ENCODE results near the gene LIPT2.
A peak's percentile ranks its signal among the peaks of the same experiment; 100 is the strongest.

LIPT2 gene

DNA sequence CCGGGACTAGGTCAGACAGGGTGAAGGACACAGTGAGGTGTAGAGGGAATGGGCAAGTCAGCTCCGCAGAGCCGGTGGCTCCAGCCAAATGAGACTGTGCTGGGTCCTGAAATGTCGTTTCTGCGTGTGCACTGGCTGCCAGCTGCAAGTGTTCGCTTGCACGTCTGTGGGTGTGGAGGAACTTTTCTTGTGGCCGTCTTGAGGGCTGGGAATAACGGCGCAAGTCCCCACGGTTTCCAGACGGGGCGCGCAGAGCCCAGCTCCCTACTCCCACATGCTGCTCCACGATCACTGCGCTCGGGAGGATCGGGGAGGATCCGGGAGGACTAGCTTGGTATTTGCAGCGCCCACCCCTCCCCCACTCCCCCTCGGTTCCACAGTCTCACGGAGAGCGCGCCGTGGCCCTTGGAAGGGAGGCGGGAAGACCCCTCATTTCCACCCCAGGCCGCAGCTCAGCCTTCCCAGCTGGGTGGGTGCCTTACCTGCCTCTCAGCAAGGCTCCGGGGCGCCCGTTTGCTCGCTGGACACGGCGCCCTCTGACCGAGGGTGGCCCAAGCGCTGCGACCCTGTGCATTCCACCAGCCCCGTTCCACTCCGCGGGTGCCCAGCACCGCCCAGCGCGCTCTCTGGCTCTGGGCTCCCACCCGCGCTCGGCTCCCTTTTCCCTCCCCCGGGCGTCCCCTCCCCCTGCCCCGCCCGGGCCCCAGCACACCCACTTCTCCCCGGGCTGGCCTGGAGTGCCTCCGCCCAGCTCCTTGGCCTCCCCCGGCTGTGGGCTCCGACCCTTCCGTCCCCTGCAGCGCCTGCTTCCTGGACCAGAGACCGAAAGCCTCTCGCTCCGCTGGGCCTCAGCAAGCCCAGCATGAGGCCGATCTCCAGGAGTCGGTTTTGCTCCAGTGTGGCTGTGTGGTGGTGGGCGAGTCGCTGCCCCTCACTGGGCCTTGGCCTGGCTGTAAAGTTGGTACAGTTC is 26.3 kb downstream of the LIPT2 start, which contains the start of gene KCNE3:
KCNE3 (minus strand) TSS at position 634 of the 970 bp plus-strand sequence. CDS start 9,986 bp downstream, outside the sequence.
- no peak for DNase-seq (ENCODE audit: low read depth in 2 of 2)

DNA sequence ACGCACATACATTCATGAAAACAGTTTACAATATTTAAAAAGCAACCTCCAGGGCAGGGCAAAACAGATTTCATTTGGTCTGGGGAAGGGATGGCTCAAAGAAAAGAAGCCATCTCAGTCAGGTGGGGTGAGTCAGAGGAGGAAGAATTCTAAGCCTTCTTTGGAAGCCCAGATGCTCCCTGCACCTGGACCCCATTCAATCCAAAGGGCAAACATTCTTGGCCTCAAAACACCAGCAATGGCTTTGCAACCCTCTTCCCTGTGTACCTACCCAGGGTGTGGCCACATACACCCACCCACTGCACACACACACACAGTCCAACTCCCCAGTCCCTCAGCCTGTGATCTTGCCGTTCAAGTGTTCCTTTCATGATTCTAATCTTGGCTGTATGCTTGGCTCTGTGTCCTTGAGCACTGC is 28.2 kb downstream of the LIPT2 start:
- no peak for DNase-seq (ENCODE audit: low read depth in 2 of 2)

DNA sequence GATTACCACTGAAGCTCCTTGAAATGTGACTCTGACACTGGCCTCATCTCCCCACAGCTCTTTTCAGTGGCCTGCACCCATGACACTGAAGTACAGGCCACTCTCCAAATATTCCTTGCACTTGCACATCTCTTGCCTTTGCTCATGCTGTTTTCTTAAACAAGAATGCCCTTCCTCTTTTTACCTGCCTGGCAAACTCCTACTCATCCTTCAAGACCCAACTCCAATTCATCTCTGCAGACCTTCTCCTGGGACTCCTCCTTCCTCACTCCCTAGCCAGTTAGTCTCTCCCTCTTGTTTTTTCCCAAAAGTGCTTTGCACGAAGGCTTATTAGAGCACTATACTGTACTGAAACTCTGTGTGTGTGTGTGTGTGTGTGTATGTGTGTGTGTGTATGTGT is 28.8 kb downstream of the LIPT2 start:
- DNase-seq (ENCODE audit: low read depth in 2 of 2) = no peak

DNA sequence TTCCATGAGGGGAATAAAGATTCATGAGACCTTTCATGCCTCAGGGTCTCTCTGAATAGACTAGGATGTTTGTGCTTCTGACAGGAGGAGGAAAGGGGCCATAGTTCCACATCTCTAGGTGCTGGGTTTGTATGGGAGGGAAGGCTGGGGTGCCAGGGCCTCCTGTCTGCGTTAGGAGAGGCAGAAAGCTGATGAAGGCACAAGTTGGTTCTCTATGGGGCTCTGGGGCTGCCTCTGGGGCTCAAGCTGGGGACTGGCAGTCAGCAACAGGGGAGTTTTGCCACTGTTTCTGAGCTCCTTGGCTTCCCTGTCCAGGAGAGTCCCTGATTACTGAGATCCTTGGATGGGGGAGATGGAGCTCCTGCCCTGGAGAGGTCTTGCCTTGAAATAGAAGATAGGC is 30.3 kb downstream of the LIPT2 start:
- no peak for DNase-seq (ENCODE audit: low read depth in 2 of 2)

DNA sequence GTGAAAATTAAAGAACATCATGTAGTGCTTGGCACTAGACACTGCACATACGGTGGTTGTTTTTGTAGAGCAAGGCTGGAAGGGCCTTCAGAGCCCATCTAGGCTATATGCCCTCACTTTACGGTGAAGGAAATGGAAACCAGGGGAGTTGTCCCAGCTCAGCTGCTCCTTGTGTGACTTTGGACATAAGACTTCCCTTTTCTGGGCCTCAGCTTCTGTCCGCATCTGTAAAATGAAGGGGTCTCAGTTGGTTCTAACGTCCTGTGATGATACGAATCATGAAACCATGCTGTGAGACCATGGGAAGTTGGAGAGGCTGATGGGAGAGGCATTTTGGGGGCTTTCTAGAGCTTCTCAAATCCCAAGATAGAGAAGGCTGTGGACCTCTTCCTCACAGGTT is 30.9 kb downstream of the LIPT2 start:
- DNase-seq (ENCODE audit: low read depth in 2 of 2) = no peak

DNA sequence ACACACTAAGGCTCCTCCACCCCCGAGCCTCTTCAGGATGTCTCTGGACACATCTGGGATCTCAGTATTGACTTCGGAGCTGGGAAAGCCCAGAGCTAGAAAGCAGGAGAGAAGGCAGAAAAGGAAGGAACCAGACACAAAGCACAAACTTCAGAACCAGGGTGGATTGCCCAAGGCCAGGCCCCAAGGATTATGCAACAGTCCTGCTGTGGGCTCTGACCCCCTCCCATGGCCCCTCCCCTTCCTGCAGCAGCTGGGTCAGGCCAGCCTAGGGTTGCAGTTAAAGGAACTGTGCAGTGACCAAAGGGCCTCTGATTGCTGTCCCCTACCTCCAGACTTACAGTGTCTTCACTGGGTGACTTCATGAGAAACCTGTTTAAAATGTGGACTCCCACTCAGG is 31.5 kb downstream of the LIPT2 start:
- DNase-seq (ENCODE audit: low read depth in 2 of 2) = no peak

DNA sequence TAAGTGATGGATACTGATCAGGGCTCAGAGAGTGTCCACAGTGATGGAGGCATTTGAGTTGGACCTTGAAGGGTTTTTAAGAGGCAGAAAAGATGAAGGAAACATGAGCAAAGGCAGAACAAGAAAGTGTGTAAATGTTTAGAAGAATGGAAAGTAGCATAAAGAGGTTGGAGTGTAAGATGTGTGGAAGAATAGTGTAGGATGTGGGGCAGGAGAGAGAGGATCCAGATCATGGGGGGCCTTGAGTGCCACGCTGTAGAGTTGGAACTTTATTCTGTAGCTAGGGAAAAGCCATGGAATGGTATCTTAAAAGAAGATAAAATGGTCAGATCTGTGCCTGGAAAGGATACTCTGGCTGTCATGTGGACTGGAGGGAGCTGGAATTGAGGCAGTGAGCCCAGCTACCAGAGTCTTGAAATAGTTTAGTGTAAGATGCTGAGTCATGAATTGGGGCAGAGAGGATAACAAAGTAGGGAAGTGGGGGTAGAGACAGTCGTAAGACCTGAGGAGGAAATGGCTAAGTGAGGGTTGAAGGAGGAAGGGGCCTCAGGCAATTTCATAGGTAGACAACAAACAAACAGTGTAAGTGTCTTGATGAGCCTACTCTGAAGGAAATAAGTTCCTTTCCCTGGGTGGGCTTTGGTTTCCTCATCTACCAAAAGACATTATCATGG is 32.9 kb downstream of the LIPT2 start:
- DNase-seq (ENCODE audit: low read depth in 2 of 2) = no peak

DNA sequence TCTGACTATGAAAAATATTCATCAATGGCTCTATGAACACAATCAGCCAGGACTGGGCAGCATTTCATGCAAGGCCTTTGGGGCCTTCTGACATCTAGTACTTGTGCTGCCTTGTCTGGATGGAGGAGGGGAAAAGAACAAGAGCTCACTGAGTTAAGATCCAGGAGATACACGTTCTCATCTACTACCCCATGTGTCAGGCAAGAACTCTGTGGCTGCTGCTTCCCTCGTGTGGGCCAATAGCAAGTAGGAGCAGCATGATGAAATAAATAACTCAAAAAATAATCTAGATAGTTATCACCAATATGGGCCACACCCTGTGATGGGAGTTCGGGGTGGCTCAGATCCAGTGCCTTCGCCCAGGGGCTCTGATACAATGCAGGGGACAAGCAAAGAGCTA is 33.5 kb downstream of the LIPT2 start:
- no peak for DNase-seq (ENCODE audit: low read depth in 2 of 2)

DNA sequence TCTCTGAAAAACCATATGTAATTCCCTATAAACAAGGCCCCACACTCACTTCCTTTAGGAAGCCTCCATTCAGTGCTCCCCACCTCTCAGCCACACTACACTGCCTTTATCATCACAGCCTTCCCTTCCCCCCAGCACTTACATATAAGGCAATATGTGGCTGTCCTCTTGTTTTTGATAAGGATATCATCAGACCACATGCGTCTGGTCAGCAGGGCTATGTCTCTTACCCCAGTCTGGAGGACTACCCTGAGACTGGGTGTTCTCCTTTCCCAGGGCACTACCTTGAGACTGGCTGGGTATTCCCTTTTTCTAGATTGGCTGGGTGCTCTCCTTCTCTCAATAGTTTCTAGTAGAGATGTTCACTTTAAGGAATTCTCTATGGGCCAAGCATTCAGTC is 33.9 kb downstream of the LIPT2 start:
- DNase-seq (ENCODE audit: low read depth in 2 of 2) = no peak

DNA sequence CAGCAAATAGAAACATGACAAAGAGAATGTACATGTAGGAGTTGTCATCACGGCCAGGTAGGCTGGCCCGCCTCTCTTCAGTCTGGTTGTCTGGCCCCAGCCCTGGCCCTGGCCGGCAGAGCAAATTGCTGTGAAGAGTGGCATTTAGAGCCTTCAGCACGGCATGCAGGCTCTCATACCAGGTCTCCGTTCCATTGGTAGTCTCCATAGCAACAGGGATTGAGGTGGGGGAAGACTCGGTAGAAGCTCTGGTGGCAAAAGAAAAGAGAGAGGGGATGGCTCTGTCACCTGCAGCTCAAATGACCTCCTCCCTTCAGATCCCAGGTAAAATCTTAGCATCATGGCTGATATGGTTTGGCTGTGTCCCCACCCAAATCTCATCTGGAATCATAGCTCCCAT is 36.2 kb downstream of the LIPT2 start:
- DNase-seq (ENCODE audit: low read depth in 2 of 2) = no peak

DNA sequence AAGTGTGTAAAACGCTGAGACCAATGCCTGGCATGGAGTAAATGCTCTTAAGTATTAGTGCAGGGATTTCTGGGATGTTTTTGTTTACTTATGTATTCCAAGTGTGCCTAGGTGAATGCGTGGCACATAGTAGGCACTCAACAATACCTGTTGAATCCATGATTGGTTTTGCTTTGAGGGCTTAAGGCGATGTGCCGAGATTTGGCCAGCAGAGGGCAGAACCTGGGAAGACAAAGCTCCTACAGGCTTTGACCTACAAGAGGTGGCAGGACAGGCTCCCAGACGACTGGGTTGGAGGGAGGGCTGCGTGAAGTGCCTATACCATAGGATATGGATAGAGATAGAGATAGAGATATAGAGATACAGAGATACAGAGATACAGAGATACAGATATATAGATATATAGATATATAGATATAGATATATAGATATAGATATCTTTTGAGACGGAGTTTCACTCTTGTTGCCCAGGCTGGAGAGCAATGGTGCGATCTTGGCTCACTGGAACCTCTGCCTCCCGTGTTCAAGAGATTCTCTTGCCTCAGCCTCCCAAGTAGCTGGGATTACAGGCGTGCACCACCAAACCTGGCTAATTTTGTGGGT is 40.0 kb downstream of the LIPT2 start:
- peak; percentile 14 to 35 for DNase-seq (ENCODE audit: low read depth in 2 of 2)

DNA sequence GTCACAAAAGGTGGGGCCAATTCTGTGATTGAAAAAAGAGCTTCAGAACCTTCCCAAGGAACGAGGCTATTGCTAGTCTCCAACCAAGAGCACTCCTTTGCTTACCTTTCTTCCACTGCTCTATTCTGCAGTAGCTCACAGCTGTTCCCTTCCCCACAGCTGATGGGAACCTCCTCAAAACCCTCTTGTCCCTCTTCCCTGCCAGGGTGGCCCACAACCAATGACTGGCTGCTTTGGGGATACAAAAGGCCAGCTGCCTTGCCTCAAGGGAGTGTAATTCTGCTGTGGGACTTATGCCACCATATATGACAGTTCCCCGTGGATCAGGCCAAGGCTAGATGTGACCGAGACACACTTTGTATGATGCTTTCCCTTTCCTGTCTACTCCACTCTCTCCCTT is 41.2 kb downstream of the LIPT2 start:
- no peak for DNase-seq (ENCODE audit: low read depth in 2 of 2)

DNA sequence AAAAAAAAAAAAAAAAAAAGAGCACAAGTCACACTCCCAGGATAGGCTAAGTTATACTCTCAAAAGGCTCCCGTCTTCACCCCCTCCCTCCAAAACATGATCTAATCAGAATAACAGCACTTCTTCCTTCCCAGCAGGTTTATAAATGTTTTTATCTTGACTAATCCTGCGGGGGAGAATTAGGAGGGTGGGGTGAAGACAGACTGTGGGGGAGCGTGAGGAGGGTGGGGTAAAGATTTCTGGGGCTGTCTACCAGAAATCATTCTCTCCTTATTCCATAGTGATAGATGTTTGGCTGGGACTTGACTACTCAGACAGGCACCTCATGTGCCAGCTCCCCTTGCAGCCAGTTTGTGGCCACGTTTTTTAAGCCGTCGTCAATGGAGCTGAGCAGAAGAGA is 43.2 kb downstream of the LIPT2 start:
- no peak for DNase-seq (ENCODE audit: low read depth in 2 of 2)

DNA sequence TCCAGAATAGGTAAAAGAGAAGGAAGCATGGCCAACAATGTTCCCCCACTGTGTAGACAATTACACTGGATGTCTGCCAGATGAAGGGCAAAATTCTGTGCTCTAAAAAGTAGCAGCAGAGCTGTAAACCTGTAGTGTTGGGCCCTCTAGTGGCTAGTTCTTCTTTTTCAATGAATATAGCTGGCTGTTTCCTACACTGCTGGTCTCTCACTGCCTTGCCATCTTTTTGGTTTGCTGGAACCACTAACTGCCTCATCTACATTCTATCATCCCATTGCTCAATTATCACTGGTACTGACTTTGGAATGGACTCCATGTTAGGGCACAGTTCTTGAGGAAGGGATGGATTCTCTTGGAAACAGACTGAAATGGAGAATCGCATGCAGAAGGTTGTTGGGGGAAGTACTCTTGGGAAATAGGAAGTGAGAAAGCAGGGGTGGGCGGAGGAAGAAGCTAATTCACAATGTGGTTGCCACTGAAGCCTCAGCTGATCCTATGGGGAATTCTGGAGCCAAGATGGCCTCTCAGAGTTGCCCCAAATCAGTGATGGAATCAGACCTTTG is 44.1 kb downstream of the LIPT2 start:
- DNase-seq (ENCODE audit: low read depth in 2 of 2) = peak in 1 of 2 donors; percentile 7

DNA sequence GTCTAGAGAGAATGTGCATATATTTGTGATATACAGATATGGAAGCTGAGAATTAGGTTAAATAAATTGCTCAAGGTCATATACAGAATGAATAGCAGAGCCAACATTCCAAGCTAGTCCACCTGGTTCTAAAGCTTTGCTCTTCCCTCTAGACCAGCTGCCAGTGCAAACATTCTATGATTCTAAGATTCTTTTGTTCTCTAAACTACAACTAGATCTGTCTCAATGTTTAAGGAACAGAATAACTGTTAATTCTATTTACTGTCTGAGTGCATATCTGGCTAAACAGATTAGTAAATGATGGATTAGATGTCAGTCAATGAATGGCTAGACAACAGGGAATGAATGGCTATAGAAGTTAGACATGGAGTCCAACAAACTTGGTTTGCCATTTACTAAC is 45.8 kb downstream of the LIPT2 start:
- no peak for DNase-seq (ENCODE audit: low read depth in 2 of 2)

DNA sequence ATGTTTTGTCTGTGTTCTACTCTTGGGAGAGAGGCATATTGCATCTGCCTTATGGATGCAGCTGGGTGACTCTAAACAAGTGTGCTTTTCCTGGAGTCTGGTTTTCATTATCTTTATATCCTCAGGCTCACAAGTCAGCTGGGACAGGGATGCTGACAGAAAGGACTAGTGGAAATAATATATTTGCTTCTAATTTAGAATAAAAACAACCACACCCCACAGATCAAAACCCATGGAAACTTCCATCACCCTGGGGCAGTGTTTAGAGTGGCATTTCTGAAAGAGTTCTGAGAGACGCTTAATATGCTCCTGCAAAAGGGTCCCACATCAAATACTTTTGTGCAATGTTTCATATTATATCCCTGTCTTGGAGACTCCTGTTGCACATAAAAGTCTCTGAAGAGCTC is 47.0 kb downstream of the LIPT2 start:
- DNase-seq (ENCODE audit: low read depth in 2 of 2) = no peak

DNA sequence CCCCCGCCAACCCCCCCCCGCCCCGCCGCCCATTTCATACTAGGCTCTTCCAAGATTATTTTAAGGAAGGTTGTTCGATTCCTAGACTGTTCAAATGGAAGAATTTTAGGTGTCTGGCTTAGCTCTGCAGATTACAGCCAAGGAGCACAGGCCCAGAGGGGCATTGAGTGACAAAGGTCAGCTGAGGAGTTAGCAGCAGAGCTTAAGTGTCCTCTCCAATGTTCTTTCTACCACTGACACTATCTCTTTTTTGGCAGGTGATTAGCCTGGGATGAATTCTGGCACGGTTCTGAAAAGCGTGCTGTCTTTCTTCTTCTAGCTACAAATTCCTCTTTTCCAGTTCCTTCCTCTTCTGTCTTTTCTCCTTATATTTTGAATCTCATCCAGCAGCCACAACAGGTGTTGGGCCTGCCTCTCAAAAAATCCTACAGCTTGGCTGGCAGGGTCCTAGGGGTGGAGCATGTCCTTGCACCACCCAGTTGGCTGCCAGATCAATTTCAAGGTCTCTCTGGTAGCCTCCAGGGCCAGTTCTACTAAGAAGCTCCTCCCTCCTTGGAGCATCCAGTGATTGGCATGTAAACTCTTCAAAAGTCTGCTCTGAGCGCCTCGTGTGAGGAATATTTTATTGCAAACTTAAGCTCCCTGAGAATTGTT is 49.2 kb downstream of the LIPT2 start:
- DNase-seq (ENCODE audit: low read depth in 2 of 2) = no peak

DNA sequence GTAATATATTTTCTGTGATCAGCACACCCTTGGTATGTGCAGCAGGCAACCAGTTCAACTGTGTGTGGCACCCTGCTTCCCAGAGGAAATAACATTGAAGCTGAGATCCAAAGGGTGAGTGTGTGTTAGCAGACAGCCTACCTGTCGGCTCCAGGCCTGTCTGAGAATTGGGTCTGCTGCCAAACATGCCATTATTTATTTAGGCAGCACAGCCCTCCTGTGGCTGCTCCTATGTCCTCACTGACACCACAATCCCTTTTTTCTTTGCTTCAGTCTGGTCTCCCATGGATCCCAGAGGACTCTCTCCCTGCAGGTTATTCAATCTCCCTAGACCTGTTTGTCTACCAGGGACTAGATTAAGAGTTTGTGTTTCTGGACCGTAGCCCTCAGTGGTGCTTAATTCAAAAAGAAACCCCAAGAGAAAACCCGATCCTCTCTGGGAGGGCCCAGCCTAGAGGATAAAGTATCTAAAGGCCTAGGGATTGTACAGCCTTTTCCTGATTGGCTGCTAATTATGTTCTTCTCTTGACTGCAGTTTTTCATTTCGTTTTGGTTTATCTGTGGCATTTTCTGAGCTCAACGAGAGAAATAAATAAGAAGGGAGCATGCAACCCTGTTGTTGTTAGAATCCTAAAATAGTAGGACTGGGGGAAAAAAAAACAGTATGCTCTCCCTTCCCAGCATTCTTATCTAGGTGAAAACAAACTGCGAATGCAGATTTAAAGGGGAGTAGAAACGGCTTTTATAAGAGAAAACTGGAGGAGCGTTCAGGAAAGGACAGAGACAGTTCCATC is 50.3 kb downstream of the LIPT2 start:
- DNase-seq (ENCODE audit: low read depth in 2 of 2) = no peak

DNA sequence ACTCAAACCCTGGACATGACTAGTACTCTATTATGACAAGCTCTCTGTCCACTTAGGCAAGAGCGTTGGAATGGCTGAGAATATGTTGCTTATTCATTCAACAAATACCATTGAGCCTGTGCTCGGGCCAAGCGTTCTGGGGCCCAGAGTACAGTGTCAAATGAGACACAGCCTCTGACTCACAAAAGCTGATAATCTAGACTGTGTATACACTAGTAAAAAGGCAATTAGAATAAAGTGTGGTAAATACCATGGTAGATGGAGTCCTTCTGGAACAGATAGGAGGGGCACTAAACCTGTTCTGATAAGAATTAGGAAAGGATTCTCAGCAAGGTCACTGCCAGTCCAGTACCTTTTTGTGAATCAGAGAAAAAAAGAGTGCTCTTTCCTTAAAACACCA is 50.9 kb downstream of the LIPT2 start:
- no peak for DNase-seq (ENCODE audit: low read depth in 2 of 2)
